Neural crest cell (in vitro differentiated cells): ENCODE measurements around the gene HRH3. TPM values are rescaled to one million over a fixed set of nuclear protein-coding genes. Genes with fewer than 3 reads are reported as not detected.

Experiments used
- DNase-seq: peaks from one replicate; pipeline ENCODE4 v3.0.0; 2021; ENCODE audit warnings: low read depth, mixed read lengths, low spot score
- H3K27ac Mint-ChIP-seq: one replicate; pipeline ENCODE4 v1.8.0; 2021; ENCODE audit warnings: mild to moderate bottlenecking, mixed read lengths; ENCODE audit not compliant: unreplicated experiment
- H3K27me3 Mint-ChIP-seq: 2 replicates; pipeline ENCODE4 v1.8.0; 2021; ENCODE audit warnings: low read depth, mild to moderate bottlenecking, mixed read lengths
- H3K36me3 Mint-ChIP-seq: 2 replicates; pipeline ENCODE4 v1.8.0; 2021; ENCODE audit warnings: low read depth, mild to moderate bottlenecking, mixed read lengths
- H3K4me1 Mint-ChIP-seq: 2 replicates; pipeline ENCODE4 v1.8.0; 2021; ENCODE audit warnings: mixed read lengths
- H3K4me3 Mint-ChIP-seq: one replicate; pipeline ENCODE4 v1.8.0; 2021; ENCODE audit warnings: mild to moderate bottlenecking, mixed read lengths
- H3K9me3 Mint-ChIP-seq: 2 replicates; pipeline ENCODE4 v1.8.0; 2021; ENCODE audit warnings: mixed read lengths
- CTCF ChIP-seq: fragments of 200-600 bp; sonication (generic); conservative IDR thresholded peaks from 2 replicates; pipeline ENCODE4 v1.5.0; 2021; ENCODE audit warnings: antibody characterized with exemption, mild to moderate bottlenecking
- total RNA-seq: library from RNA; stranded (reverse); gene quantifications from 2 replicates; pipeline ENCODE4 v1.2.1, GENCODE V29; 2021

Gene HRH3
- total RNA-seq, 1 donor from 2014 or later = 0.75 TPM

DNA sequence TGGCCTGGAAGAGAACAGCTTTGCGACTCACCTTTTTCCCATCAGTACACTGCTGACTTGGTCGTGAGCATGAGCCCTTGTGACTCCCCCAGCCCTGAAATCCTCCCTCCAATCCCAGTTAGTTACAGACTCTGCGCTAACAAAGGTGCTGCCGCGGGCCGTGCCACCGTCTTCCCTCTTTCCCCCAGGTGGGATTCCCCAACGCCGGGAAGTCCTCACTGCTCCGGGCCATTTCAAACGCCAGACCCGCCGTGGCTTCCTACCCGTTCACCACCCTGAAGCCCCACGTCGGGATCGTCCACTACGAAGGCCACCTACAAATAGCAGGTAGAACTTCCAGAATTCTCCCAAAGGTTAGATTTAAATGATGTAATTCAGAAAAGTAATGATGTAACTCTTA is 21.1 kb downstream of the HRH3 start:
- Mint-ChIP-seq H3K4me1 (peaks cover 8% of the 10 kb centered on the region), H3K36me3 (peaks cover 15% of the 10 kb centered on the region), H3K9me3 (no peaks in the 10 kb centered on the region), H3K27me3 (no peaks in the 10 kb centered on the region), H3K27ac (no peak overlapping the region), H3K4me3 (no peak overlapping the region)
- no peak for DNase-seq
- no peak for TF ChIP-seq CTCF

GRCh38 chr20:62198496-62198895 is 21.6 kb downstream of the HRH3 start:
- peaks cover 15% of the 10 kb centered on the region for H3K36me3 Mint-ChIP-seq
- TF ChIP-seq CTCF = no peak
- no peak overlapping the region for H3K27ac Mint-ChIP-seq

GRCh38 chr20:62197801-62198200 is 22.3 kb downstream of the HRH3 start:
- DNase-seq = no peak
- no peaks in the 10 kb centered on the region for H3K9me3 Mint-ChIP-seq
- peaks cover 15% of the 10 kb centered on the region for H3K36me3 Mint-ChIP-seq
- TF ChIP-seq CTCF = no peak
- H3K27ac Mint-ChIP-seq = peak overlapping the region; percentile 29
- no peak overlapping the region for H3K4me3 Mint-ChIP-seq
- H3K27me3 Mint-ChIP-seq = no peaks in the 10 kb centered on the region
- H3K4me1 Mint-ChIP-seq = peaks cover 8% of the 10 kb centered on the region

More at GRCh38 chr20:62198496-62198895, 21.6 kb downstream of the HRH3 start:
- peaks cover 8% of the 10 kb centered on the region for H3K4me1 Mint-ChIP-seq
- no peaks in the 10 kb centered on the region for H3K27me3 Mint-ChIP-seq
- no peak overlapping the region for H3K4me3 Mint-ChIP-seq
- H3K9me3 Mint-ChIP-seq = no peaks in the 10 kb centered on the region
- no peak for DNase-seq

DNA sequence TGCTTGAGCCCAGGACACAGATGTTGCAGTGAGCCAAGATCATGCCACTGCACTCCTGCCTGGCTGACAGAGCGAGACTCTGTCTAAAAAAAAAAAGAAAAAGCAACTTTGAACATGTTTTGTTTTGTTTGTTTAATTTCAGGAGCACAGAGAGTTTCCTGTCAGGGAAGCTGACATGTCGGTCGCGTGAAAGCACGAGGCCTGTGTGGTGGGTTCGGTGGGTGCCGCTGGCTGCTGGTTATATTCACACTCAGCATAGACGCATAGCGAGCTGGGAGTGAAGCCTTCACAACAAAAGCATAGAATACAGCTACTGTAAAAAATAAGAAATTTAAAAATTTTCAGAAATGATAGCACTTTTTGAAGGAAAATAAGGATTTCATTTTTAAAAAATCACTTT is 22.8 kb downstream of the HRH3 start:
- no peak for DNase-seq
- Mint-ChIP-seq H3K4me3 (no peak overlapping the region), H3K9me3 (no peaks in the 10 kb centered on the region), H3K27ac (no peak overlapping the region), H3K27me3 (no peaks in the 10 kb centered on the region), H3K36me3 (peaks cover 15% of the 10 kb centered on the region), H3K4me1 (peaks cover 8% of the 10 kb centered on the region)
- no peak for TF ChIP-seq CTCF

DNA sequence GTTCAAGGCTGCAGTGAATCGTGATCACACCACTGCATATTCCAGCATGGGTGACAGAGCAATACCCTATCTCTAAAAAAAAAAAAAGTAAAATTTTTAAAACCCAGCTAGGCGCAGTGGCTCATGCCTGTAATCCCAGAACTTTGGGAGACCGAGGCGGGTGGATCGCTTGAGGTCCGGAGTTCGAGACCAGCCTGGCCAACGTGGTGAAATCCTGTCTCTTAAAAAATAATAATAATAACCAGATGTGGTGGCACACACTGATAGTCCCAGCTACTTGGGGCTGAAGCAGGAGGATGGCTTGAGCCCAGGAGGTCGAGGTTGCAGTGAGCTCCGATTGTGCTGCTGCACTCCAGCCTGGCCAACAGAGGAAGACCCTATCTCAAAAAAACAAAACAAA is 23.8 kb downstream of the HRH3 start:
- H3K4me3 Mint-ChIP-seq = no peak overlapping the region
- H3K27ac Mint-ChIP-seq = no peak overlapping the region
- no peaks in the 10 kb centered on the region for H3K9me3 Mint-ChIP-seq
- DNase-seq = no peak
- TF ChIP-seq CTCF = no peak
- H3K4me1 Mint-ChIP-seq = peaks cover 8% of the 10 kb centered on the region
- peaks cover 12% of the 10 kb centered on the region for H3K36me3 Mint-ChIP-seq
- H3K27me3 Mint-ChIP-seq = no peaks in the 10 kb centered on the region

GRCh38 chr20:62195736-62196135 is 24.3 kb downstream of the HRH3 start:
- Mint-ChIP-seq H3K27ac (no peak overlapping the region), H3K4me1 (peaks cover 8% of the 10 kb centered on the region), H3K4me3 (no peak overlapping the region), H3K9me3 (no peaks in the 10 kb centered on the region), H3K27me3 (no peaks in the 10 kb centered on the region), H3K36me3 (peaks cover 12% of the 10 kb centered on the region)
- no peak for DNase-seq
- no peak for TF ChIP-seq CTCF
